WTC11 (cell line): Measurements from ENCODE around the gene GSTA1. TPM values are rescaled to one million over a fixed set of nuclear protein-coding genes. Genes with fewer than 3 reads are reported as not detected.
"Not testable (repeated sequence)": the region's sequence is repeated elsewhere in the genome, so short reads cannot be mapped to it uniquely, and the experiment has no call there.

Experiments used
- ATAC-seq: fragments of 200-7000 bp; cut with Tn5 transposase; 2 replicates; pipeline ENCODE4 v1.10.0; 2021; ENCODE audit warnings: mild to moderate bottlenecking, moderate library complexity
- CTCF ChIA-PET: fragments of 300-600 bp; sonication (Branson Sonifier 250); formaldehyde crosslinking; loops from one replicate; lab custom pipeline; 2021; ENCODE audit warnings: antibody characterized with exemption; lab: Charles Lee
- POLR2A ChIA-PET: fragments of 350-600 bp; sonication (Branson Sonifier 250); formaldehyde crosslinking; loops from one replicate; lab custom pipeline; 2021; ENCODE audit warnings: antibody characterized with exemption; lab: Charles Lee
- DNase-seq: peaks from one replicate; pipeline ENCODE4 v3.0.0; 2021; ENCODE audit warnings: low spot score
- H3K27ac Mint-ChIP-seq: 2 replicates; pipeline ENCODE4 v1.8.0; 2021; ENCODE audit warnings: mixed read lengths
- H3K27me3 Mint-ChIP-seq: 2 replicates; pipeline ENCODE4 v1.8.0; 2021; ENCODE audit warnings: low read depth, mild to moderate bottlenecking, moderate library complexity, mixed read lengths
- H3K36me3 Mint-ChIP-seq: 2 replicates; pipeline ENCODE4 v1.8.0; 2021; ENCODE audit warnings: mixed read lengths
- H3K4me1 Mint-ChIP-seq: 2 replicates; pipeline ENCODE4 v1.8.0; 2022; ENCODE audit warnings: mixed read lengths
- H3K4me3 Mint-ChIP-seq: 2 replicates; pipeline ENCODE4 v1.8.0; 2021; ENCODE audit warnings: mild to moderate bottlenecking, moderate library complexity, mixed read lengths
- H3K9me3 Mint-ChIP-seq: 2 replicates; pipeline ENCODE4 v1.8.0; 2021; ENCODE audit warnings: mixed read lengths
- ATF2 ChIP-seq: sonication (generic); formaldehyde crosslinking; IDR thresholded peaks from 2 replicates; pipeline ENCODE4 v1.8.1; 2022; ENCODE audit warnings: low read depth, missing genetic modification reagents, borderline replicate concordance
- ATF6 ChIP-seq: sonication (generic); formaldehyde crosslinking; IDR thresholded peaks from 2 replicates; pipeline ENCODE4 v1.8.1; 2023; ENCODE audit warnings: mild to moderate bottlenecking, missing genetic modification reagents
- E2F5 ChIP-seq: sonication (generic); formaldehyde crosslinking; IDR thresholded peaks from 2 replicates; pipeline ENCODE4 v1.8.1; 2022; ENCODE audit warnings: mild to moderate bottlenecking, moderate library complexity, missing genetic modification reagents
- ELF4 ChIP-seq: sonication (generic); formaldehyde crosslinking; IDR thresholded peaks from 2 replicates; pipeline ENCODE4 v1.8.1; 2022; ENCODE audit warnings: low read depth, mild to moderate bottlenecking, moderate library complexity, missing genetic modification reagents
- FOXK1 ChIP-seq: sonication (generic); formaldehyde crosslinking; IDR thresholded peaks from 2 replicates; pipeline ENCODE4 v1.8.0; 2022; ENCODE audit warnings: mild to moderate bottlenecking, moderate library complexity, missing genetic modification reagents
- GABPB1 ChIP-seq: sonication (generic); formaldehyde crosslinking; IDR thresholded peaks from 2 replicates; pipeline ENCODE4 v1.8.1; 2023; ENCODE audit warnings: mild to moderate bottlenecking, missing genetic modification reagents
- MYBL2 ChIP-seq: sonication (generic); formaldehyde crosslinking; IDR thresholded peaks from 2 replicates; pipeline ENCODE4 v1.8.1; 2023; ENCODE audit warnings: mild to moderate bottlenecking, moderate library complexity, missing genetic modification reagents
- NR3C1 ChIP-seq: sonication (generic); formaldehyde crosslinking; conservative IDR thresholded peaks from 2 replicates; pipeline ENCODE4 v1.8.1; 2023; ENCODE audit warnings: low read depth, mild to moderate bottlenecking, missing genetic modification reagents
- SMAD3 ChIP-seq: sonication (generic); formaldehyde crosslinking; IDR thresholded peaks from 2 replicates; pipeline ENCODE4 v1.8.0; 2022; ENCODE audit warnings: missing genetic modification reagents, mild to moderate bottlenecking, borderline replicate concordance
- TP53 ChIP-seq: sonication (generic); formaldehyde crosslinking; IDR thresholded peaks from 2 replicates; pipeline ENCODE4 v1.8.1; 2023; ENCODE audit warnings: mild to moderate bottlenecking, missing genetic modification reagents
- USF1 ChIP-seq: sonication (generic); formaldehyde crosslinking; IDR thresholded peaks from 2 replicates; pipeline ENCODE4 v1.8.0; 2022; ENCODE audit warnings: mild to moderate bottlenecking, missing genetic modification reagents
- ZNF121 ChIP-seq: sonication (generic); formaldehyde crosslinking; IDR thresholded peaks from 2 replicates; pipeline ENCODE4 v1.8.0; 2023; ENCODE audit warnings: missing genetic modification reagents
- ZNF232 ChIP-seq: sonication (generic); formaldehyde crosslinking; IDR thresholded peaks from 2 replicates; pipeline ENCODE4 v1.8.0; 2022; ENCODE audit warnings: mild to moderate bottlenecking, missing genetic modification reagents
- ZNF263 ChIP-seq: sonication (generic); formaldehyde crosslinking; IDR thresholded peaks from 2 replicates; pipeline ENCODE4 v1.8.1; 2022; ENCODE audit warnings: low read depth, mild to moderate bottlenecking, moderate library complexity, missing genetic modification reagents
- ZNF281 ChIP-seq: sonication (generic); formaldehyde crosslinking; IDR thresholded peaks from 2 replicates; pipeline ENCODE4 v1.8.0; 2023; ENCODE audit warnings: mild to moderate bottlenecking, missing genetic modification reagents
- ZNF317 ChIP-seq: sonication (generic); formaldehyde crosslinking; IDR thresholded peaks from 2 replicates; pipeline ENCODE4 v1.8.1; 2023; ENCODE audit warnings: low read depth, mild to moderate bottlenecking, moderate library complexity, missing genetic modification reagents, borderline replicate concordance
- ZNF425 ChIP-seq: fragments of 250-450 bp; sonication (Bioruptor Pico); conservative IDR thresholded peaks from 2 replicates; pipeline ENCODE4 v1.9.0; 2021; ENCODE audit warnings: mild to moderate bottlenecking
- ZNF671 ChIP-seq: fragments of 250-450 bp; sonication (Bioruptor Pico); IDR thresholded peaks from 2 replicates; pipeline ENCODE4 v1.8.0; 2021; ENCODE audit warnings: mild to moderate bottlenecking
- total RNA-seq: library from RNA; stranded (reverse); gene quantifications from 3 replicates; pipeline ENCODE4 v1.2.3, GENCODE V29; 2021

Gene GSTA1
- total RNA-seq, 1 experiment from 2014 or later = 0.90 TPM

GRCh38 chr6:52801188-52801841, 2.3 kb downstream of the GSTA1 start (continued):
- TF ChIP-seq ATF2 (CRISPR knock-in tag) = no peak
- no peak for TF ChIP-seq ZNF263
- TF ChIP-seq NR3C1 (CRISPR knock-in tag) = no peak
- TF ChIP-seq GABPB1 (CRISPR knock-in tag) = no peak
- TF ChIP-seq MYBL2 (CRISPR knock-in tag) = no peak
- TF ChIP-seq ATF6 (CRISPR knock-in tag) = no peak
- TF ChIP-seq ZNF121 (CRISPR knock-in tag) = no peak

- POLR2A ChIA-PET, H3K4me1 Mint-ChIP-seq, H3K4me3 Mint-ChIP-seq, H3K9me3 Mint-ChIP-seq, H3K27ac Mint-ChIP-seq, H3K36me3 Mint-ChIP-seq, ATAC-seq, H3K27me3 Mint-ChIP-seq, CTCF ChIA-PET, DNase-seq: not testable (repeated sequence)
Measured at GRCh38 chr6:52799272-52799671, 4.3 kb downstream of the GSTA1 start.

GRCh38 chr6:52794366-52794765, 9.2 kb downstream of the GSTA1 start:
- DNase-seq, H3K27me3 Mint-ChIP-seq, H3K4me1 Mint-ChIP-seq, H3K27ac Mint-ChIP-seq, H3K4me3 Mint-ChIP-seq, ATAC-seq, CTCF ChIA-PET, POLR2A ChIA-PET: not testable (repeated sequence)
- H3K36me3 Mint-ChIP-seq = peaks cover 13% of the 10 kb centered on the region
- H3K9me3 Mint-ChIP-seq = peaks cover 22% of the 10 kb centered on the region

- Mint-ChIP-seq H3K4me1 (no peaks in the 10 kb centered on the region), H3K36me3 (peaks cover 13% of the 10 kb centered on the region), H3K27ac (no peak overlapping the region), H3K4me3 (no peak overlapping the region), H3K27me3 (peaks cover 7% of the 10 kb centered on the region; the same call in 1 of the 2 replicates), H3K9me3 (peaks cover 31% of the 10 kb centered on the region)
- no peak for DNase-seq
- ChIA-PET CTCF (no interaction called here), POLR2A (no interaction called here)
- no peak for ATAC-seq
- TF ChIP-seq ZNF671 (CRISPR knock-in tag) (no peak), SMAD3 (CRISPR knock-in tag) (no peak), E2F5 (CRISPR knock-in tag) (no peak), ZNF281 (CRISPR knock-in tag) (no peak), USF1 (CRISPR knock-in tag) (no peak), ZNF232 (CRISPR knock-in tag) (no peak), ZNF317 (CRISPR knock-in tag) (no peak), FOXK1 (CRISPR knock-in tag) (no peak), ATF2 (CRISPR knock-in tag) (no peak), ZNF425 (CRISPR knock-in tag) (no peak), TP53 (CRISPR knock-in tag) (no peak), ELF4 (CRISPR knock-in tag) (no peak)
Measured at GRCh38 chr6:52790861-52791260, 12.8 kb downstream of the GSTA1 start.
